Measurements from ENCODE around the gene DLD. TPM values are rescaled to one million over a fixed set of nuclear protein-coding genes. Genes with fewer than 3 reads are reported as not detected.

The DLD gene
- total RNA-seq, 4 donors from 2014 or later = 35.8 to 84.7 (median 67.9) TPM

DNA sequence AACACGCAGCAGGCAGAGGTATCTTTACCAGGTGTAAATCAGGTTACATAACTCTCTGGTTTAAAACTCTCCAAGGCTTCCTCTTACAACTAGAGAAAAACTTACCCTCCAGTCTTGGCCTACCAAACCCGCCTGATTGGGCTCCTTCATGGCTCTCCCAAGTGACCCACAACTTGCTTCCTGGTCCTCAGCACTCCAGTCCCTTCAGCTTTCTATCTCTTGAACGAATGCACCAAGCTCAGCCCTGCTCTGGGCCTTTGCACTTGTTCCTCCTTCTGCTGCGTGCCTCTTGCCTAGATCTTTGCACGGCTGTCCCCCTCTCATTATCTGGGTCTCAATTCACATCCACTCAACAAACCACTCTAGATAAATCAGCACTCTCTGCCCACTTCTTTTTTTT, 32.7 kb upstream of the DLD start:
- TF ChIP-seq CTCF (IDR thresholded peaks at IDR 0.05) (no peak), EP300 (IDR thresholded peaks at IDR 0.05) (no peak), POLR2A (IDR thresholded peaks at IDR 0.05) (no peak), POLR2AphosphoS5 (IDR thresholded peaks at IDR 0.05) (no peak)
- WGBS = 93% methylated on average over 5 of the region's 5 CpGs
- H3K4me3 ChIP-seq = no peak overlapping the region
- H3K4me1 ChIP-seq = peaks cover 30% of the 10 kb centered on the region
- H3K27me3 ChIP-seq = no peaks in the 10 kb centered on the region
- H3K27ac ChIP-seq = no peak overlapping the region
- no peak for DNase-seq (ENCODE audit: low spot score in 2 of 2)
- no peaks in the 10 kb centered on the region for H3K36me3 ChIP-seq
- no peaks in the 10 kb centered on the region for H3K9me3 ChIP-seq

GRCh38 chr7:107860279-107860961, 30.6 kb upstream of the DLD start:
- H3K9me3 ChIP-seq = no peaks in the 10 kb centered on the region
- H3K4me3 ChIP-seq = no peak overlapping the region
- no peaks in the 10 kb centered on the region for H3K36me3 ChIP-seq
- H3K27ac ChIP-seq = peak overlapping the region; percentile 24
- no peaks in the 10 kb centered on the region for H3K27me3 ChIP-seq
- no peak for TF ChIP-seq POLR2AphosphoS5 (IDR thresholded peaks at IDR 0.05)
- peaks cover 20% of the 10 kb centered on the region for H3K4me1 ChIP-seq
- 51% methylated on average over 9 of the region's 9 CpGs for WGBS
- no peak for DNase-seq (ENCODE audit: low spot score in 2 of 2)

GRCh38 chr7:107860981-107861652, 29.9 kb upstream of the DLD start:
- H3K36me3 ChIP-seq = no peaks in the 10 kb centered on the region
- TF ChIP-seq POLR2AphosphoS5 (IDR thresholded peaks at IDR 0.05) (no peak), CTCF (IDR thresholded peaks at IDR 0.05) (no peak), POLR2A (IDR thresholded peaks at IDR 0.05) (no peak), EP300 (IDR thresholded peaks at IDR 0.05) (no peak)

DNA sequence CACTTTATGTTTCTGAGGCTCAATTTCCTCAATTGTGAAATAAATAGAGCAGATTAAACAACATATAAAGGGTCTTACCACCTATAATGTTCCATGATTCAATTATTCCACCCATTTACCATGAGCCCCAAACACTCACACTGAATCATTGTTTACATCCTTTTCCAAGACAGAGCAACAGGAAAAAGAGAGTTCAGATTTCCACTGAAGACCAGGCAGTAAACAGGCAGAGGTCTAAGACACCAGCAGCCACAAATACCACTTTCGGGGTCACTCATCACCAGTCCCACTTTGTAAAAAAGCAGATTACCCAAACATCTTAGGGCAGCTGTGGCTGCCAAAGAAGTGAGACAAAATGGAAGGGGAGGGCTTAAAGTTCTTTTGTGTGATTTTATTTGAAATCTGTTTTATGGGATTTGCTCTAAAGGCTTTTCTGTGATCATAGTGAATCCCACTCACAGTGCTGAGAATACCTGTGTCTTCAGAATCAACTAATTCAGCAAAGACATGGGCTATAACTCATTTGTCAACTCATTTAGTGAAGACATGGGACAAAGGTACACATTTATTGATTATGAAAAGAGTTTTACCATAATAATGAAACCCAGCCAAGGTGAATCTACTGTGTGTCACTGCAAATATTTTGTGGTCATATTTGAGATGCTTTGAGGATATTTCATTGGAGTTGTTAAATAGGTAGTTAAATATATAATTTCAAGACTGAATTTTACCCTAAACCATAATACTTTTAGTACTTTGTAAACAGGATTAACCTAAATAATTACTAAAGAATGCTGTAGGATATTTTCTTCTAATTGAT, 24.8 kb upstream of the DLD start:
- TF ChIP-seq POLR2AphosphoS5 (IDR thresholded peaks at IDR 0.05) = no peak
- TF ChIP-seq EP300 (IDR thresholded peaks at IDR 0.05) = no peak
- no peak for TF ChIP-seq POLR2A (IDR thresholded peaks at IDR 0.05)
- TF ChIP-seq CTCF (IDR thresholded peaks at IDR 0.05) = no peak
- 90% methylated on average over 1 of the region's 1 CpG for WGBS
- no peaks in the 10 kb centered on the region for H3K9me3 ChIP-seq

More at GRCh38 chr7:107860981-107861652, 29.9 kb upstream of the DLD start:
- Histone ChIP-seq H3K27ac (no peak overlapping the region), H3K27me3 (no peaks in the 10 kb centered on the region), H3K4me3 (no peak overlapping the region), H3K4me1 (peaks cover 18% of the 10 kb centered on the region), H3K9me3 (no peaks in the 10 kb centered on the region)
- no peak for DNase-seq (ENCODE audit: low spot score in 2 of 2)
- 64% methylated on average over 6 of the region's 6 CpGs for WGBS

GRCh38 chr7:107867858-107868466, 23.0 kb upstream of the DLD start:
- no peaks in the 10 kb centered on the region for H3K9me3 ChIP-seq
- TF ChIP-seq POLR2A (IDR thresholded peaks at IDR 0.05) (no peak), CTCF (IDR thresholded peaks at IDR 0.05) (no peak), POLR2AphosphoS5 (IDR thresholded peaks at IDR 0.05) (no peak), EP300 (IDR thresholded peaks at IDR 0.05) (no peak)
- DNase-seq (ENCODE audit: low spot score in 2 of 2) = no peak
- no peak overlapping the region for H3K4me3 ChIP-seq
- 53% methylated on average over 3 of the region's 3 CpGs for WGBS
- no peaks in the 10 kb centered on the region for H3K36me3 ChIP-seq
- no peak overlapping the region for H3K27ac ChIP-seq
- no peaks in the 10 kb centered on the region for H3K4me1 ChIP-seq
- H3K27me3 ChIP-seq = no peaks in the 10 kb centered on the region

More for the DNA sequence above, 24.8 kb upstream of the DLD start:
- Histone ChIP-seq H3K4me3 (no peak overlapping the region), H3K27me3 (no peaks in the 10 kb centered on the region), H3K4me1 (peaks cover 1% of the 10 kb centered on the region), H3K27ac (no peak overlapping the region), H3K36me3 (no peaks in the 10 kb centered on the region)
- DNase-seq (ENCODE audit: low spot score in 2 of 2) = no peak
